HepG2 (cell line): ENCODE data around the gene B3GNT9. TPM values are rescaled to one million over a fixed set of nuclear protein-coding genes. Genes with fewer than 3 reads are reported as not detected.

Source experiments
- FOXK1 ChIP-seq: sonication (generic); formaldehyde crosslinking; IDR thresholded peaks from 2 replicates; pipeline ENCODE4 v1.4.0; 2020; ENCODE audit warnings: low read depth, missing genetic modification reagents, borderline replicate concordance
- HDAC1 ChIP-seq: sonication (generic); formaldehyde crosslinking; IDR thresholded peaks from 2 replicates; pipeline ENCODE4 v1.5.1; 2020; ENCODE audit warnings: mild to moderate bottlenecking, missing genetic modification reagents
- KDM4B ChIP-seq: sonication (generic); formaldehyde crosslinking; IDR thresholded peaks from 2 replicates; pipeline ENCODE4 v1.4.0; 2020; ENCODE audit warnings: missing genetic modification reagents
- MIER3 ChIP-seq: IDR thresholded peaks from 2 replicates; pipeline ENCODE4 v1.6.1; 2016; ENCODE audit warnings: missing compliant biosample characterization, borderline replicate concordance
- MTF2 ChIP-seq: sonication (generic); formaldehyde crosslinking; IDR thresholded peaks from 2 replicates; pipeline ENCODE4 v1.5.0; 2020; ENCODE audit warnings: missing genetic modification reagents, borderline replicate concordance
- MXI1 ChIP-seq: IDR thresholded peaks from 3 replicates; pipeline ENCODE4 v1.6.1; 2012; ENCODE audit warnings: low read depth, low read length, inconsistent platforms, borderline replicate concordance
- NFKB2 ChIP-seq: sonication (generic); formaldehyde crosslinking; IDR thresholded peaks from 2 replicates; pipeline ENCODE4 v1.4.0; 2020; ENCODE audit warnings: missing genetic modification reagents, borderline replicate concordance
- NFKBIZ ChIP-seq: IDR thresholded peaks from 2 replicates; pipeline ENCODE4 v1.6.1; 2018; ENCODE audit warnings: missing genetic modification reagents, missing compliant biosample characterization
- RBFOX2 ChIP-seq: fragments of 200-400 bp; formaldehyde crosslinking; IDR thresholded peaks from 2 replicates; pipeline ENCODE4 v1.6.1; 2017; ENCODE audit warnings: low read depth, mild to moderate bottlenecking, low read length
- SYNCRIP ChIP-seq: fragments of 200-400 bp; formaldehyde crosslinking; IDR thresholded peaks from 2 replicates; pipeline ENCODE4 v1.6.1; 2018; ENCODE audit warnings: mild to moderate bottlenecking, low read depth, low read length; ENCODE audit not compliant: insufficient read depth
- TAF1 ChIP-seq: sonication (generic); formaldehyde crosslinking; IDR thresholded peaks from 2 replicates; pipeline ENCODE4 v1.4.0; 2020; ENCODE audit warnings: missing genetic modification reagents
- TCF12 ChIP-seq, 2 experiments: fragments of 450-650 bp in 1 of 2; sonication (generic) in 1 of 2; formaldehyde crosslinking in 1 of 2; IDR thresholded peaks; 2 replicates each; pipeline versions ENCODE4 v1.6.1 to v1.8.0; 2017 to 2022; ENCODE audit warnings: antibody characterized with exemption in 1 of 2, mild to moderate bottlenecking in 1 of 2, missing genetic modification reagents in 1 of 2, moderate library complexity in 1 of 2
- ZBTB1 ChIP-seq: sonication (generic); formaldehyde crosslinking; IDR thresholded peaks from 2 replicates; pipeline ENCODE4 v1.4.0; 2020; ENCODE audit warnings: missing genetic modification reagents, borderline replicate concordance
- ZBTB42 ChIP-seq: sonication (generic); formaldehyde crosslinking; IDR thresholded peaks from 2 replicates; pipeline ENCODE4 v1.5.0; 2020; ENCODE audit warnings: mild to moderate bottlenecking, missing genetic modification reagents
- ZIK1 ChIP-seq: sonication (generic); formaldehyde crosslinking; IDR thresholded peaks from 2 replicates; pipeline ENCODE4 v1.5.0; 2020; ENCODE audit warnings: mild to moderate bottlenecking, low read depth, missing genetic modification reagents, borderline replicate concordance
- ZNF101 ChIP-seq: sonication (generic); formaldehyde crosslinking; IDR thresholded peaks from 2 replicates; pipeline ENCODE4 v1.4.0; 2020; ENCODE audit warnings: mild to moderate bottlenecking, low read depth, missing genetic modification reagents, borderline replicate concordance
- ZNF430 ChIP-seq: sonication (generic); formaldehyde crosslinking; IDR thresholded peaks from 2 replicates; pipeline ENCODE4 v1.9.0; 2021; ENCODE audit warnings: mild to moderate bottlenecking, missing genetic modification reagents
- ZNF563 ChIP-seq: sonication (generic); formaldehyde crosslinking; IDR thresholded peaks from 2 replicates; pipeline ENCODE4 v1.8.0; 2022; ENCODE audit warnings: mild to moderate bottlenecking, moderate library complexity, missing genetic modification reagents
- ZNF720 ChIP-seq: sonication (generic); formaldehyde crosslinking; IDR thresholded peaks from 2 replicates; pipeline ENCODE4 v1.4.0; 2020; ENCODE audit warnings: missing genetic modification reagents
- polyA plus RNA-seq, 8 experiments: library from polyadenylated mRNA; depleted of rRNA in 3 of 8; stranded (reverse) in 7 of 8; unstranded in 1 of 8; fragments of >200 nt; fragmentation: Illumina TruSeq in 4 of 8; extraction: Trizol in 4 of 8; gene quantifications; 2 replicates each; pipeline versions ENCODE4 v1.2.1 to v1.2.3, GENCODE V29; 2011 to 2016; ENCODE audit warnings: low read depth in 4 of 8, missing spikeins in 1 of 8, mixed read lengths in 1 of 8; ENCODE audit not compliant: insufficient read depth in 1 of 8
- total RNA-seq, 5 experiments: library from RNA; depleted of rRNA; stranded (reverse); fragments of >200 nt; fragmentation: Illumina TruSeq; extraction: Trizol; gene quantifications; 2 replicates each; pipeline ENCODE4 v1.2.3, GENCODE V29; 2016; ENCODE audit warnings: low read depth in 1 of 5
- TF ChIP-seq, protein P1 (sequence below): sonication (generic); formaldehyde crosslinking; IDR thresholded peaks from 2 replicates; pipeline ENCODE4 v1.8.1; 2023; ENCODE audit warnings: missing genetic modification reagents, inconsistent platforms, borderline replicate concordance
- TF ChIP-seq, protein P2 (sequence below): sonication (generic); formaldehyde crosslinking; IDR thresholded peaks from 2 replicates; pipeline ENCODE4 v1.4.0; 2020; ENCODE audit warnings: missing genetic modification reagents
- TF ChIP-seq, protein P3 (sequence below): sonication (generic); formaldehyde crosslinking; IDR thresholded peaks from 2 replicates; pipeline ENCODE4 v1.4.0; 2020; ENCODE audit warnings: missing genetic modification reagents

B3GNT9 gene
- total and polyA plus RNA-seq, 2 of the 13 experiments (the other 11 are each of a cell fraction or from before 2014, with no cell fraction given) = 1.5 to 3.1 TPM

DNA sequence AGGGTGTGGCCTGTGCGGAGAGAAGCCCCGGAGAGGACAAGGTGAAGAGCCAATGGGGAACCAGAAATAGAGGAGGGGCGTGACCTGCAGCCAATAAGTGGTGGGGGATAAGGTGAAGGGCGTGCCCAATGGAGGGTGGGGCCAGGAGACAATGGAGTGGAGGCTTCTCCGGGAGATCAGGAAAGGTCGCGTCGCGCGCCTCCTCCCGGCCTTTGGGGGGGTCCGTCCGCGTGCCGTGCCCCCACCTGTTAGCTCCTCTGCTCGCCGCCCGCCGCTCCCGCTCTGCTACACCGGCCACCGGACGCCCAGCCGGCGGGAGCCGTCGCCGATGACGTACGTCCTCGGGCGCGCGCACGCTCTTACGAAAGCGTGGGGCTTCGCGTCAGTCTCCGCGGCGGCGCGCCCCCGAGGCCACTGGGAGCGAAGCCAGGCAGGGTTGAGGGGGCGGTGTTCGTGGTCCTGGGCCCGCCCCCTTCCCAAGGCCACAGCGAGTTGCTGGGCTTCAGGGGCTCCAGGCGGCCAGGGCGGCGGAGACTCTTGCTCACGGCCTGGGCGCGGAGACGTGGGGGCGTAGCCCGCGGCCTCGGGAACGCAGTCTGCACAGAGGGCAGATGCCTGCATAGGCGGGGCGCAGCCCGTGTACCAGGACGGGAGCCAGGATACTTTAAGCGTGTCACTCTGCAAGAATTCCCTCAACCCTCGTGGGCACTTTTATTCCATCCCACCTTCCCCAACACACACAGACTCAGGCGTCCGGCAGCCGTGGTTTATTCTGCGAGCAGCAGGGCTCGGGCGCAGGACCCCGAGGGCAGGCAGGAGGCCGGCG lies 33.0 kb upstream of the B3GNT9 start, which contains the start of gene MATCAP1 (continued):
- TF ChIP-seq TCF12 (IDR thresholded peaks at IDR 0.05) (no peak), TCF12 (CRISPR knock-in tag; IDR thresholded peaks at IDR 0.05) (0 out of 2 replicates have a peak, but pooled peaks have one; percentile 73), ZBTB1 (no peak), SYNCRIP (no peak), RBFOX2 (peak; percentile 89), MIER3 (CRISPR knock-in tag) (peak; percentile 83), ZBTB42 (CRISPR knock-in tag) (no peak), NFKBIZ (peak; percentile 42; the same call in 1 of the 2 replicates), MTF2 (CRISPR knock-in tag) (peak; percentile 93; the same call in 1 of the 2 replicates), HDAC1 (peak; percentile 91), ZIK1 (no peak; the same call in 1 of the 2 replicates), ZNF720 (CRISPR knock-in tag) (no peak), ZNF563 (CRISPR knock-in tag) (peak; percentile 62; the same call in 1 of the 2 replicates), MXI1 (peak; percentile 79; the same call in 1 of the 3 replicates), ZNF101 (CRISPR knock-in tag) (no peak; the same call in 1 of the 2 replicates), KDM4B (CRISPR knock-in tag) (0 out of 2 replicates have a peak, but pooled peaks have one; percentile 25), FOXK1 (CRISPR knock-in tag) (peak; percentile 80; the same call in 1 of the 2 replicates), ZNF430 (CRISPR knock-in tag) (no peak; the same call in 1 of the 2 replicates), NFKB2 (peak; percentile 85; the same call in 1 of the 2 replicates), TAF1 (CRISPR knock-in tag) (peak; percentile 86)
- TF ChIP-seq, protein P1, sequence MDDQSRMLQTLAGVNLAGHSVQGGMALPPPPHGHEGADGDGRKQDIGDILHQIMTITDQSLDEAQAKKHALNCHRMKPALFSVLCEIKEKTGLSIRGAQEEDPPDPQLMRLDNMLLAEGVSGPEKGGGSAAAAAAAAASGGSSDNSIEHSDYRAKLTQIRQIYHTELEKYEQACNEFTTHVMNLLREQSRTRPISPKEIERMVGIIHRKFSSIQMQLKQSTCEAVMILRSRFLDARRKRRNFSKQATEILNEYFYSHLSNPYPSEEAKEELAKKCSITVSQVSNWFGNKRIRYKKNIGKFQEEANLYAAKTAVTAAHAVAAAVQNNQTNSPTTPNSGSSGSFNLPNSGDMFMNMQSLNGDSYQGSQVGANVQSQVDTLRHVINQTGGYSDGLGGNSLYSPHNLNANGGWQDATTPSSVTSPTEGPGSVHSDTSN (CRISPR knock-in tag) = 0 out of 2 replicates have a peak, but pooled peaks have one; percentile 18
- TF ChIP-seq, protein P2, sequence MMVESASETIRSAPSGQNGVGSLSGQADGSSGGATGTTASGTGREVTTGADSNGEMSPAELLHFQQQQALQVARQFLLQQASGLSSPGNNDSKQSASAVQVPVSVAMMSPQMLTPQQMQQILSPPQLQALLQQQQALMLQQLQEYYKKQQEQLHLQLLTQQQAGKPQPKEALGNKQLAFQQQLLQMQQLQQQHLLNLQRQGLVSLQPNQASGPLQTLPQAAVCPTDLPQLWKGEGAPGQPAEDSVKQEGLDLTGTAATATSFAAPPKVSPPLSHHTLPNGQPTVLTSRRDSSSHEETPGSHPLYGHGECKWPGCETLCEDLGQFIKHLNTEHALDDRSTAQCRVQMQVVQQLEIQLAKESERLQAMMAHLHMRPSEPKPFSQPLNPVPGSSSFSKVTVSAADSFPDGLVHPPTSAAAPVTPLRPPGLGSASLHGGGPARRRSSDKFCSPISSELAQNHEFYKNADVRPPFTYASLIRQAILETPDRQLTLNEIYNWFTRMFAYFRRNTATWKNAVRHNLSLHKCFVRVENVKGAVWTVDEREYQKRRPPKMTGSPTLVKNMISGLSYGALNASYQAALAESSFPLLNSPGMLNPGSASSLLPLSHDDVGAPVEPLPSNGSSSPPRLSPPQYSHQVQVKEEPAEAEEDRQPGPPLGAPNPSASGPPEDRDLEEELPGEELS (CRISPR knock-in tag) = peak; percentile 44; the same call in 1 of the 2 replicates
- TF ChIP-seq, protein P3, sequence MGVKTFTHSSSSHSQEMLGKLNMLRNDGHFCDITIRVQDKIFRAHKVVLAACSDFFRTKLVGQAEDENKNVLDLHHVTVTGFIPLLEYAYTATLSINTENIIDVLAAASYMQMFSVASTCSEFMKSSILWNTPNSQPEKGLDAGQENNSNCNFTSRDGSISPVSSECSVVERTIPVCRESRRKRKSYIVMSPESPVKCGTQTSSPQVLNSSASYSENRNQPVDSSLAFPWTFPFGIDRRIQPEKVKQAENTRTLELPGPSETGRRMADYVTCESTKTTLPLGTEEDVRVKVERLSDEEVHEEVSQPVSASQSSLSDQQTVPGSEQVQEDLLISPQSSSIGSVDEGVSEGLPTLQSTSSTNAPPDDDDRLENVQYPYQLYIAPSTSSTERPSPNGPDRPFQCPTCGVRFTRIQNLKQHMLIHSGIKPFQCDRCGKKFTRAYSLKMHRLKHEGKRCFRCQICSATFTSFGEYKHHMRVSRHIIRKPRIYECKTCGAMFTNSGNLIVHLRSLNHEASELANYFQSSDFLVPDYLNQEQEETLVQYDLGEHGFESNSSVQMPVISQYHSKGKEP (CRISPR knock-in tag) = no peak
